ENCODE results near the gene PLEKHA7. TPM values are rescaled to one million over a fixed set of nuclear protein-coding genes. Genes with fewer than 3 reads are reported as not detected.

PLEKHA7 gene
- total RNA-seq, 1 experiment from 2014 or later: 18.4 TPM

DNA sequence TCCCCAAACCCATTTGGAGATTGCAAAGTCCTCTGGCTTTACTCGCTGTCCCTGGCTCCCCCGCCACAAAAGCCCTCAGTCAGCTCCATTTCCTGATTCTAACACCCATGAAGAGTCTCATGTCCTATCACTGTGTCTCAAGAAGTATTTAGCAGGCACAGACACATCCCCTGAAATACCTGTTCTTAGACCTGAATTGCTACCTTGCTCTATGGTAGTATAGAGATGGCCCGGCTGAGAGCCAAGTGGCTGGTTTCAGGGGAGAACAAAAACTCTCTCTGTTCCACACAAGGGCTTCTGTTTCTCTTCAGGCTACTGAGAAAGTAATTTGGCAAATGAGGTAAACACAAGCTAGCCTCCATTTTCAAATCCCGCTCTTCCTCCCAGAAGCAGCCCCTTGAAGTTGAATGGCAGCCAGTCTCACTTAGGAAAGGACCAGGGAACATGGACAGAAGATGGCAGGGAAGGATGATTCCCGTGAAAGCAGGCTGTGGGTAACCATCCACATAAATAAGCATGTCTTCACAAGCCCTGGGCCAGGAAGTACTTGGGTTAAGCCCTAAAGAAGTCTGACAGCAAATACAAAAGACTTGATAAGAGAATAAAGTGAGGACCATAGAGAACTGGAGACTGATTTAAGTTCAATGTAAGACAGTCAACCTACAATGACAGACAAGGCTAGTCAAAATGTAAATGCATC is 138.0 kb downstream of the PLEKHA7 start:
- H3K4me3 ChIP-seq (ENCODE audit: low read length): no peak overlapping the region
- intact Hi-C loops (cut with micrococcal nuclease): no loop called here

DNA sequence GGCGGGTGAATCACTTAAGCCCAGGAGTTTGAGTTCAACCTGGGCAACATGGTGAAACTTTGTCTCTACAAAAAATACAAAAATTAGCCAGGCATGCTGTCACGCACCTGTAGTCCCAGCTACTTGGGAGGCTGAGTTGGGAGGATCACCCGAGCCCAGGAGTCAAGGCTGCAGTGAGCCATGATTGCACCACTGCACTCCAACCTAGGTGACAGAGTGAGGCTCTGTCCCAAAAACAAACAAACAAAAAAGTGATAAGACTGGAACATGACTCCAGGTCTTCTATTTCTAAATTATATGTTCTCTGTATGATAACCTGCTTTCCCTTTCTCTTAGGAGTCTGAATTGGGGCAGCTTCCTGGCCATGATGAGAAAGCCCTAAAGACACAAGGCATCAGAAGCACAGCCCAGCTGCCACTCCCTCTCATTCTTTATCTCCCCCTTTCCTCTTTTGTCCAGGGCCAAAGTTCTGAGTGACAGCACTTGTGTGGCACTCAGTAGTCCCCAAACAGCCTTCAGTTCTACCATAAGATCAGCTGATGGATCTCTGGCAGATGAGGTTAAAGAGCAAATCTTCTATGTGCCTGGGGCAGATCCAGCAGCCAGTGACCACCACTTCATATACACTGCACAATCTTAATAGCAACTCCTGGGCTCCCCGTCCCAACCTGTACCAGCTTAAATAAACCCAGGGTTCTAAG is 139.8 kb downstream of the PLEKHA7 start:
- Histone ChIP-seq H3F3A (ENCODE audit: low read length, unreplicated experiment) (no peaks in the 10 kb centered on the region), H3K79me2 (ENCODE audit: low read length) (no peaks in the 10 kb centered on the region), H3K4me1 (ENCODE audit: insufficient read depth, low read length) (no peaks in the 10 kb centered on the region), H3K4me3 (ENCODE audit: low read length) (no peak overlapping the region), H3K27me3 (ENCODE audit: low read length) (no peaks in the 10 kb centered on the region), H3K4me2 (ENCODE audit: low read length) (no peak overlapping the region), H4K20me1 (ENCODE audit: low read length) (no peaks in the 10 kb centered on the region), H3K36me3 (ENCODE audit: low read depth, low read length) (no peaks in the 10 kb centered on the region), H3K9me2 (replicated peaks; ENCODE audit: low read length) (no peaks in the 10 kb centered on the region), H3K9ac (ENCODE audit: low read length) (no peak overlapping the region), H3K9me3 (ENCODE audit: low read length) (no peaks in the 10 kb centered on the region), H3K27ac (ENCODE audit: low read length) (no peak overlapping the region), H2AFZ (ENCODE audit: low read length) (no peak overlapping the region)
- ATAC-seq (no peak), DNase-seq (no peak)
- ChIA-PET POLR2A (ENCODE audit: unreplicated experiment) (no interaction called here), CTCF (no interaction called here)
- no peak for TF ChIP-seq EZH2phosphoT487 (IDR thresholded peaks at IDR 0.05; ENCODE audit: borderline replicate concordance, low read length)
- TF ChIP-seq EZH2 (IDR thresholded peaks at IDR 0.05; ENCODE audit: low read length, unreplicated experiment): no peak
- TF ChIP-seq, protein P1, sequence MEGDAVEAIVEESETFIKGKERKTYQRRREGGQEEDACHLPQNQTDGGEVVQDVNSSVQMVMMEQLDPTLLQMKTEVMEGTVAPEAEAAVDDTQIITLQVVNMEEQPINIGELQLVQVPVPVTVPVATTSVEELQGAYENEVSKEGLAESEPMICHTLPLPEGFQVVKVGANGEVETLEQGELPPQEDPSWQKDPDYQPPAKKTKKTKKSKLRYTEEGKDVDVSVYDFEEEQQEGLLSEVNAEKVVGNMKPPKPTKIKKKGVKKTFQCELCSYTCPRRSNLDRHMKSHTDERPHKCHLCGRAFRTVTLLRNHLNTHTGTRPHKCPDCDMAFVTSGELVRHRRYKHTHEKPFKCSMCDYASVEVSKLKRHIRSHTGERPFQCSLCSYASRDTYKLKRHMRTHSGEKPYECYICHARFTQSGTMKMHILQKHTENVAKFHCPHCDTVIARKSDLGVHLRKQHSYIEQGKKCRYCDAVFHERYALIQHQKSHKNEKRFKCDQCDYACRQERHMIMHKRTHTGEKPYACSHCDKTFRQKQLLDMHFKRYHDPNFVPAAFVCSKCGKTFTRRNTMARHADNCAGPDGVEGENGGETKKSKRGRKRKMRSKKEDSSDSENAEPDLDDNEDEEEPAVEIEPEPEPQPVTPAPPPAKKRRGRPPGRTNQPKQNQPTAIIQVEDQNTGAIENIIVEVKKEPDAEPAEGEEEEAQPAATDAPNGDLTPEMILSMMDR (conservative IDR thresholded peaks at IDR 0.05; ENCODE audit: low read depth, low read length): no peak
- intact Hi-C loops (cut with micrococcal nuclease): no loop called here
- BruUV-seq (replicated peaks): no TSS peak

More for the DNA sequence above, 138.0 kb downstream of the PLEKHA7 start:
- ChIA-PET CTCF (no interaction called here), POLR2A (ENCODE audit: unreplicated experiment) (no interaction called here)
- Histone ChIP-seq H3K36me3 (ENCODE audit: low read depth, low read length) (no peaks in the 10 kb centered on the region), H3K9me3 (ENCODE audit: low read length) (no peaks in the 10 kb centered on the region), H3K27me3 (ENCODE audit: low read length) (no peaks in the 10 kb centered on the region), H3F3A (ENCODE audit: low read length, unreplicated experiment) (no peaks in the 10 kb centered on the region), H3K9me2 (replicated peaks; ENCODE audit: low read length) (no peaks in the 10 kb centered on the region), H2AFZ (ENCODE audit: low read length) (no peak overlapping the region), H4K20me1 (ENCODE audit: low read length) (no peaks in the 10 kb centered on the region), H3K9ac (ENCODE audit: low read length) (no peak overlapping the region), H3K27ac (ENCODE audit: low read length) (no peak overlapping the region), H3K4me1 (ENCODE audit: insufficient read depth, low read length) (peaks cover 7% of the 10 kb centered on the region), H3K4me2 (ENCODE audit: low read length) (no peak overlapping the region), H3K79me2 (ENCODE audit: low read length) (peaks cover 12% of the 10 kb centered on the region; the same call in 1 of the 2 replicates)
- ATAC-seq (no peak), DNase-seq (no peak)
- BruUV-seq (replicated peaks): no TSS peak
- TF ChIP-seq EZH2 (IDR thresholded peaks at IDR 0.05; ENCODE audit: low read length, unreplicated experiment) (no peak), EZH2phosphoT487 (IDR thresholded peaks at IDR 0.05; ENCODE audit: borderline replicate concordance, low read length) (no peak)
- TF ChIP-seq, protein P1 (conservative IDR thresholded peaks at IDR 0.05; ENCODE audit: low read depth, low read length): no peak

DNA sequence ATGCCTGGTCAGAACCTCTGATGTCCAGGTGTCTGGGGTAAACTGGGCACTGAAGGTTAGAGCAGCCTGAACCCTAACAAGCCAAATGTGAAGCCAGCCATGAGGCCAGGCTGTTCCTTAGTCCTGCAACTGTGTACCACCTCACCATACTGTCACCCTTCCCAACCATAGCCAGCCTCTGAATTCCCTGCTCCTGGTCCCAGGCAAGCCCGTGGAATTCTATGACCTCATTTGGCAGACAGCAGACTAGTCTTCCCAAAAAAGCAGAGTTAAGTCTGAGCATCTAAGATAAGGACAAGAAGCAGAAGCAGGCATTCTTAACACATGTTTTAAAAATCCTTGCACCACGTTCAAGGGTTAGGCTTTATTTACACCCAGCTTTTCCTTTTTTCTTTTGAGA is 140.9 kb downstream of the PLEKHA7 start:
- Histone ChIP-seq H3K4me1 (ENCODE audit: insufficient read depth, low read length) (no peaks in the 10 kb centered on the region), H2AFZ (ENCODE audit: low read length) (no peak overlapping the region), H3K9me3 (ENCODE audit: low read length) (no peaks in the 10 kb centered on the region), H3K36me3 (ENCODE audit: low read depth, low read length) (no peaks in the 10 kb centered on the region), H4K20me1 (ENCODE audit: low read length) (no peaks in the 10 kb centered on the region), H3K4me2 (ENCODE audit: low read length) (no peak overlapping the region), H3K79me2 (ENCODE audit: low read length) (no peaks in the 10 kb centered on the region), H3K9ac (ENCODE audit: low read length) (no peak overlapping the region), H3F3A (ENCODE audit: low read length, unreplicated experiment) (no peaks in the 10 kb centered on the region), H3K27ac (ENCODE audit: low read length) (no peak overlapping the region), H3K9me2 (replicated peaks; ENCODE audit: low read length) (no peaks in the 10 kb centered on the region), H3K4me3 (ENCODE audit: low read length) (no peak overlapping the region), H3K27me3 (ENCODE audit: low read length) (no peaks in the 10 kb centered on the region)
- intact Hi-C loops (cut with micrococcal nuclease): no loop called here
- ATAC-seq (no peak), DNase-seq (no peak)
- ChIA-PET POLR2A (ENCODE audit: unreplicated experiment) (no interaction called here), CTCF (no interaction called here)
- no TSS peak for BruUV-seq (replicated peaks)
- TF ChIP-seq EZH2 (IDR thresholded peaks at IDR 0.05; ENCODE audit: low read length, unreplicated experiment) (no peak), EZH2phosphoT487 (IDR thresholded peaks at IDR 0.05; ENCODE audit: borderline replicate concordance, low read length) (no peak)
- TF ChIP-seq, protein P1 (conservative IDR thresholded peaks at IDR 0.05; ENCODE audit: low read depth, low read length): no peak

All from PC-3 (cell line).